Esophagus squamous epithelium (tissue), 5 donors: ENCODE results near the gene CENPU. TPM values are rescaled to one million over a fixed set of nuclear protein-coding genes. Genes with fewer than 3 reads are reported as not detected.

Experiments
- DNase-seq: peaks from one replicate; lab custom pipeline; 2025; lab: John Stamatoyannopoulos, UW
- H3K27ac ChIP-seq, 4 donors: fragments of 200-600 bp; sonication (generic); one replicate each; pipeline ENCODE4 v1.5.1; 2016 to 2019; ENCODE audit warnings: mild to moderate bottlenecking in 1 of 4
- H3K27me3 ChIP-seq, 4 donors: fragments of 200-600 bp; sonication (generic); 1 replicate in 3 of 4; 2 replicates in 1 of 4; pipeline versions ENCODE4 v1.5.1 to v1.6.0; 2017 to 2021; ENCODE audit warnings: antibody characterized with exemption in 1 of 4
- H3K36me3 ChIP-seq, 3 donors: fragments of 200-600 bp; sonication (generic); one replicate each; pipeline ENCODE4 v1.5.1; 2016 to 2019
- H3K4me1 ChIP-seq, 3 donors: fragments of 200-600 bp; sonication (generic); one replicate each; pipeline ENCODE4 v1.5.1; 2017 to 2019
- H3K4me3 ChIP-seq, 4 donors: fragments of 200-600 bp; sonication (generic); 1 replicate in 3 of 4; 2 replicates in 1 of 4; pipeline ENCODE4 v1.5.1; 2016 to 2019; ENCODE audit warnings: mild to moderate bottlenecking in 2 of 4, moderate library complexity in 1 of 4
- H3K9me3 ChIP-seq, 3 donors: fragments of 200-600 bp; sonication (generic); one replicate each; pipeline ENCODE4 v1.5.1; 2016 to 2019
- POLR2A ChIP-seq, 4 donors: fragments of 450-650 bp; IDR thresholded peaks; one replicate each; pipeline ENCODE4 v1.6.1; 2017; ENCODE audit warnings: antibody characterized with exemption in 4 of 4, mild to moderate bottlenecking in 4 of 4, moderate library complexity in 3 of 4
- WGBS, 2 donors: methylation state at CpG; one replicate each; pipeline ENCODE4 v1.1.5; 2018; 5-methylcytosine and 5-hydroxymethylcytosine counted together
- intact Hi-C: fragments of 100-400 bp; cut with DNase I; formaldehyde crosslinking; loops from one replicate; pipeline ENCODE4 v1.15.0; 2022
- total RNA-seq, 4 donors: library from RNA; depleted of rRNA; stranded (reverse); fragments of >200 nt; gene quantifications; one replicate each; pipeline ENCODE4 v1.1.0, GENCODE V29; 2016
- TF ChIP-seq, protein P1 (sequence below), 6 experiments: fragments of 450-650 bp in 4 of 6; fragments of 200-600 bp in 2 of 6; sonication (generic) in 2 of 6; IDR thresholded peaks; one replicate each; pipeline ENCODE4 v1.5.1; 2016 to 2019; ENCODE audit warnings: antibody characterized with exemption in 6 of 6, mild to moderate bottlenecking in 4 of 6, moderate library complexity in 4 of 6
- donor health status: DM: yes; HTN: yes; CAD: no.

The CENPU gene
- total RNA-seq, 4 donors from 2014 or later, result 4.8 to 34.6 (median 18.1) TPM

DNA sequence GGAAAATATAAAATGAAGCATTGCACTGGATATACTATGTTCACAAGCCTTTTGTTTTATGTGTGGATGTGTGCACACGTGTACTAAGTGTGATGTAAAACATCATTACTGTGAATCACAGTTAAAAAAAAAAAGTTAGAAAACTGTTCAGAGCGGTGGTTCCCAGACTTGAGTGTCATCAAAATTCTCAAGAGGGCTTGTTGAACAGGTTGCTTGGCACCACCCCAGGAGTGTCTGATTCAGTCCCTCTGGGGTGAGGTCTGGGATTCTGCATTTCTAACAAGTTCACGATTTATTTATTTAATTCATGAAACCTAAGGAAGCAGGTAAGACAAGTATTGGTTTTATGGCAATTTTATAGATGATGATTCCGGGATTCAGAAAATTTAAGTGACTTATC is 1.8 kb downstream of the CENPU start:
- peak overlapping the region; percentile 55 to 96 (median 92) for H3K27ac ChIP-seq
- H3K9me3 ChIP-seq, result no peaks in the 10 kb centered on the region
- peaks cover 0 to 13% (median 0%) of the 10 kb centered on the region in 3 donors for H3K36me3 ChIP-seq
- peak overlapping the region in 3 of 4 donors; percentile 71 to 96 (median 89) for H3K4me3 ChIP-seq
- intact Hi-C loops, result no loop called here
- no peaks in the 10 kb centered on the region for H3K27me3 ChIP-seq
- H3K4me1 ChIP-seq, result peaks cover 3 to 63% (median 11%) of the 10 kb centered on the region in 3 donors
- TF ChIP-seq POLR2A (IDR thresholded peaks at IDR 0.05), result no peak
- TF ChIP-seq, protein P1, sequence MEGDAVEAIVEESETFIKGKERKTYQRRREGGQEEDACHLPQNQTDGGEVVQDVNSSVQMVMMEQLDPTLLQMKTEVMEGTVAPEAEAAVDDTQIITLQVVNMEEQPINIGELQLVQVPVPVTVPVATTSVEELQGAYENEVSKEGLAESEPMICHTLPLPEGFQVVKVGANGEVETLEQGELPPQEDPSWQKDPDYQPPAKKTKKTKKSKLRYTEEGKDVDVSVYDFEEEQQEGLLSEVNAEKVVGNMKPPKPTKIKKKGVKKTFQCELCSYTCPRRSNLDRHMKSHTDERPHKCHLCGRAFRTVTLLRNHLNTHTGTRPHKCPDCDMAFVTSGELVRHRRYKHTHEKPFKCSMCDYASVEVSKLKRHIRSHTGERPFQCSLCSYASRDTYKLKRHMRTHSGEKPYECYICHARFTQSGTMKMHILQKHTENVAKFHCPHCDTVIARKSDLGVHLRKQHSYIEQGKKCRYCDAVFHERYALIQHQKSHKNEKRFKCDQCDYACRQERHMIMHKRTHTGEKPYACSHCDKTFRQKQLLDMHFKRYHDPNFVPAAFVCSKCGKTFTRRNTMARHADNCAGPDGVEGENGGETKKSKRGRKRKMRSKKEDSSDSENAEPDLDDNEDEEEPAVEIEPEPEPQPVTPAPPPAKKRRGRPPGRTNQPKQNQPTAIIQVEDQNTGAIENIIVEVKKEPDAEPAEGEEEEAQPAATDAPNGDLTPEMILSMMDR (IDR thresholded peaks at IDR 0.05), result no peak
- WGBS, 2 donors, result 28 to 31% methylated on average over 4 of the region's 4 CpGs
- DNase-seq, result no peak

DNA sequence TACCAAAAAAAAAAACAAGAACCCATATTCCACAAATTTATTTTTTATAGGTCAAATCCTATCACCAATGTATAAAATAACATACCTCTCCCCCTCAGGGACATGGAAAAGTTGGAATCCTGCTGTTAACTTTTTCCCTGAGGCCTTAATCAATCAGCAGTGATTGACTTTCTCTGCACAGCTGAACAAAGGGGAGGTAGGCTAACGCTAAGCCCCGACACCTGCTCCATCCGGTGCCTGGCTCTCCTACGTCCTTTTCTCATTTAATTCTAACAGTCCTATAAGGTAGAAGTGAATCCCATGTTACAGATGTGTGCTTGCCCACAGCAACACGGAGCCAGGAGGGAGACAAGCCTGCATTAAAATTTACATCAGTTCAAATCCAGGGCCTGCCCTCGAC is 2.8 kb downstream of the CENPU start:
- Histone ChIP-seq H3K4me3 (no peak overlapping the region), H3K36me3 (peaks cover 0 to 16% (median 0%) of the 10 kb centered on the region in 3 donors), H3K4me1 (peaks cover 3 to 63% (median 11%) of the 10 kb centered on the region in 3 donors), H3K27ac (peak overlapping the region in 3 of 4 donors; percentile 2 to 96 (median 90)), H3K9me3 (no peaks in the 10 kb centered on the region), H3K27me3 (no peaks in the 10 kb centered on the region)
- intact Hi-C loops, result no loop called here
- no peak for DNase-seq
- TF ChIP-seq POLR2A (IDR thresholded peaks at IDR 0.05), result no peak
- TF ChIP-seq, protein P1 (IDR thresholded peaks at IDR 0.05), result no peak
- WGBS, 2 donors, result 80 to 89% methylated on average over 6 of the region's 6 CpGs

DNA sequence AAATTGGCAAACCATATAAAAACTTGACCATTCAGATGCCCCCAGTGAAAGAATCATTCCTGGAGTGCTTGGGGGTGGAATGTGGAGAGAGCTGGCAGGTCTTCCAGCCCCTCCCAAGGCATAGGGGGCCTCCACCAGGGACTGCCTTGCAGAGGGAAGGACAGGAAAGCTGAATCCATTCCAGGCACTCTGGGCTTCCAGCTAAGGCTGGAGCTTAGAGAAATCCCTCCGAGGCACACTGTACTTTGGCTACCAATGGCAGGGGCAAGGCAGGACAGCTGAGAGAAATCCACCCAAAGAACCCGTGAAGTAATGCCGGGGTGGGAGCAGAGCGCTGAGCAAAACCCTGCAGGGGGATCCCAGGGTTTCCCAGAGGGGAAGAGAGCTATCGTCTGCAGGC is 4.0 kb downstream of the CENPU start:
- intact Hi-C loops, result no loop called here

DNA sequence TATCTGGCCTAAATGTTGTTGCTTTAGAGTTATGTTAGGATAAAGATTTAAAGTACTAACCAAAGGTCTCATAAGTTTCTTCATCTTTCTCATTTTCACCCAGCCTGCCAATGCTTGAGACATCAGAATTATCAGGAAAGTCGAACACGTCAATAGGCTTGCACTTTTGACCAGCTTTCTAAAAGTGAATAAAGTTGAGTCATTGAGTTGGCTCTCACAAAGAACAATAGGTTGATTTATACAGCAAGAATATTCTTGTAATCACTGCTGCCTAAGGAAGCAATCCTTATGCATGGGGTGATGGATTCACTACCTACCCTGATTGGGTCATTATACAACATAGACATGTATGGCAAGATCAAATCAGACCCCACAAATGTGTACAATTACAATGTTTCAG is 5.0 kb downstream of the CENPU start:
- no peak for DNase-seq
- H3K4me3 ChIP-seq, result no peak overlapping the region
- H3K4me1 ChIP-seq, result peaks cover 3 to 55% (median 11%) of the 10 kb centered on the region in 3 donors
- no peaks in the 10 kb centered on the region for H3K27me3 ChIP-seq
- WGBS, 2 donors, result 53 to 56% methylated on average over 2 of the region's 2 CpGs
- TF ChIP-seq, protein P1 (IDR thresholded peaks at IDR 0.05), result no peak
- no peak for TF ChIP-seq POLR2A (IDR thresholded peaks at IDR 0.05)
- peak overlapping the region in 3 of 4 donors; percentile 14 to 42 (median 40) for H3K27ac ChIP-seq
- peaks cover 0 to 24% (median 0%) of the 10 kb centered on the region in 3 donors for H3K36me3 ChIP-seq
- no peaks in the 10 kb centered on the region for H3K9me3 ChIP-seq
- intact Hi-C loops, result no loop called here

More for the DNA sequence above, 4.0 kb downstream of the CENPU start:
- H3K4me3 ChIP-seq, result no peak overlapping the region
- no peaks in the 10 kb centered on the region for H3K9me3 ChIP-seq
- H3K36me3 ChIP-seq, result peaks cover 0 to 16% (median 0%) of the 10 kb centered on the region in 3 donors
- no peaks in the 10 kb centered on the region for H3K27me3 ChIP-seq
- DNase-seq, result no peak
- H3K27ac ChIP-seq, result peak overlapping the region in 2 of 4 donors; percentile 14 to 42
- WGBS, 2 donors, result 74 to 83% methylated on average over 2 to 4 of the region's 5 CpGs
- TF ChIP-seq POLR2A (IDR thresholded peaks at IDR 0.05), result no peak
- TF ChIP-seq, protein P1 (IDR thresholded peaks at IDR 0.05), result no peak
- peaks cover 3 to 62% (median 11%) of the 10 kb centered on the region in 3 donors for H3K4me1 ChIP-seq

DNA sequence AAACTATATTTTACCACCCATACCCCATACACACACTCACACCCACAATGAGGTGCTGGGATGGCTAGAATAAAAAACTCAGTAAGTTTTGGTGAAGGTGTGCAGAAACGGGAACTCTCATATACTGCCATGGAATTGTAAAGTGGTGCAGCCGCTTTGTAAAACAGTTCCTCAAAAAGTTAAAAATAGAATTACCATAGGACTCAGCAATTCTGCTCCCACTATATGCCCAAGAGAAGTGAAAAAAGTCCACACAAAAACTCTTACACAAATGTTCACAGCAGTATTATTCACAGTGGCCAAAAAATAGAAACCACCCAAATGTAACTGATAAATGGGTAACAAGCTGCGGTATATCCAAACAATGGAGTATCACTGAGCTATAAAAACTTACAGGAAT is 6.5 kb downstream of the CENPU start:
- H3K9me3 ChIP-seq, result no peaks in the 10 kb centered on the region
- H3K27ac ChIP-seq, result no peak overlapping the region
- no peak overlapping the region for H3K4me3 ChIP-seq
- no peak for DNase-seq
- no peak for TF ChIP-seq POLR2A (IDR thresholded peaks at IDR 0.05)
- TF ChIP-seq, protein P1 (IDR thresholded peaks at IDR 0.05), result no peak
- 93 to 96% methylated on average over 3 of the region's 3 CpGs for WGBS, 2 donors
- intact Hi-C loops, result no loop called here
- no peaks in the 10 kb centered on the region for H3K27me3 ChIP-seq
- peaks cover 0 to 25% (median 0%) of the 10 kb centered on the region in 3 donors for H3K36me3 ChIP-seq
- peaks cover 0 to 41% (median 2%) of the 10 kb centered on the region in 3 donors for H3K4me1 ChIP-seq
